Choroid plexus epithelial cell (primary cell): ENCODE results near the gene RS1.

Experiments
- DNase-seq: peaks from one replicate; pipeline ENCODE4 v3.0.0-alpha.2; 2010; ENCODE audit warnings: low read depth
- H3K4me3 ChIP-seq: 2 replicates; pipeline ENCODE4 v1.5.1; 2011; ENCODE audit warnings: low read depth, mild to moderate bottlenecking, control low read depth, low read length, moderate library complexity
- CTCF ChIP-seq: conservative IDR thresholded peaks from 2 replicates; pipeline ENCODE4 v1.5.1; 2011; ENCODE audit warnings: low read depth, mild to moderate bottlenecking, control low read depth, inconsistent platforms, low read length, moderate library complexity

Gene RS1

GRCh38 chrX:18701621-18702361 lies 29.9 kb upstream of the RS1 start:
- TF ChIP-seq CTCF, result no peak
- H3K4me3 ChIP-seq, result no peak overlapping the region
- DNase-seq, result peak; percentile 33

DNA sequence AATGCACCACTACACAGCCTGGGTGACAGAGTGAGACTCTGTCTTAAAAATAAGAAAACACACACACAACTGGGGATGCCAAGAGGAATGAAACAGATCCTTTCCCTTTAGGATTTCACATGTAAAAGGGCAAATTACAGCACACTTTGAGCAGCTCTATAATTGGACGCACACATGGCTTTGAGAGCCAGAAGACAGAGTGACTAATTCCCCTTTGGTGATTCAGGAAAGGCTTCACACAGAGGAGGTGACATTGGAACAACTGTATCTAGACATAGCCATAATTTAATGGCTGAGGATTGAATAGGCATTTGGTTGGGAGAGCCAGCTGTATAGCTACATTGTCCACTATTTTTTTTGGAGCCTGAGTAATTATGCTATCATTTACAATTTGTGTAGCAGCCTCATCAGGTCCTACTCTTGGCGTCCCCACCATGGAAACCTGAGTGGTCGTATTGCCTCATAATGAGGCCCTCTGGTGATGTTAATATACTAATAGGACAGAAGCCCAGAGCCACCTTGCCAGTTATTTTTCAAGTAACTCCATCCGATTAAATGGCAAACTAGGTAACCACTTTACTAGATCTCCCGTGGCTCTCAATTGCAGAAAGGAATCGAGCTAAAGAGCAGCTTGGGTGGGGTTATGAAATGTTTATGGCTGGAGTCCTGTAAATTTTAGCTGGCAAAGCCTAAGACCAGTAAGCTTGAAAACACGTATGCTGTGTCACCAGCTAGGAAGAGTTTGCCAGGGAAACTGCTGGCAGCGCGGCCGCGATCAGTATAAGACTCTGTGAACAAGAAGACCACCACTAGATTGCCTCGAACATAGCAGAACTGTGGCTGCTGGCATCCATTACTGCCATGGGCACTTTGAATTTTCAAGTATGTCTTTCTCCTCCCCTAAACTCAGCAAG lies 27.1 kb upstream of the RS1 start:
- no peak overlapping the region for H3K4me3 ChIP-seq
- no peak for TF ChIP-seq CTCF
- DNase-seq, result no peak

- no peak for DNase-seq
- H3K4me3 ChIP-seq, result no peak overlapping the region
- TF ChIP-seq CTCF, result no peak
These were observed 24.7 kb upstream of the RS1 start for GRCh38 chrX:18696653-18697052.

GRCh38 chrX:18692541-18692940 lies 20.6 kb upstream of the RS1 start:
- TF ChIP-seq CTCF, result no peak
- H3K4me3 ChIP-seq, result no peak overlapping the region

GRCh38 chrX:18691431-18691830 lies 19.5 kb upstream of the RS1 start:
- TF ChIP-seq CTCF, result no peak
- H3K4me3 ChIP-seq, result no peak overlapping the region
- DNase-seq, result no peak

More at GRCh38 chrX:18692541-18692940, 20.6 kb upstream of the RS1 start:
- no peak for DNase-seq

DNA sequence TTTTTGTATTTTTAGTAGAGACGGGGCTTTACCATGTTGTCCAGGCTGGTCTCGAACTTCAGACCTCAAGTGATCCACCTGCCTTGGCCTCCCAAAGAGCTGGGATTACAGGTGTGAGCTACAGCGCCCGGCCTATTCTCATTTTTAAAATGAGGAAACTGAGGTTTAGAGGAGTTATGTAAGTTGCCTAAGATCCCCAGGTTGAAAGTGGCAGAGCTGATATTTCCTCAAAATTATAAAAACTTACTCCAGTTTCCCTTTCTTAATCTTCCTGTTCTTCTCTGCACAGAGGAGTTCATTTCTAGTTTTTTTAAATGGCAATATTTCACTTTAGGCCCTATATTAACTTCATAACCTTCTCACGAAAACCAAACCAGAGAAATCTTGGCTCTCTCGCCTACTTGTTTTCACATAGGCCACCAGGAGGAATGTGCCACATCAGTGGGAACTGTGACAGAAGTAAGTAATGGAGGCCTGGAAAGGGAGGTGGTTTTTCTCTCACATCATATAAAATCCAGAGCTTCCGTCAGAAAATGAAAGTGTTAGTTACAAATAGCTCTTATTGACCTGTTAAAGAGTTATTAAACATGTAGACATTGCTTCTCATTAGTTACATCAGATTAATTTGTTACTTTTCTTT lies 16.1 kb upstream of the RS1 start:
- DNase-seq, result no peak
- TF ChIP-seq CTCF, result no peak
- no peak overlapping the region for H3K4me3 ChIP-seq
